Lung (tissue), 16 donors: ENCODE measurements around the gene NMB. TPM values are rescaled to one million over a fixed set of nuclear protein-coding genes. Genes with fewer than 3 reads are reported as not detected.
A peak's percentile ranks its signal among the peaks of the same experiment; 100 is the strongest.

ENCODE experiments used
- ATAC-seq: fragments of 200-7000 bp; cut with Tn5 transposase; one replicate; pipeline ENCODE4 v1.9.1; 2020; ENCODE audit warnings: moderate number of reproducible peaks; ENCODE audit not compliant: insufficient read depth, low FRiP score
- DNase-seq, 3 donors: peaks; one replicate each; pipeline ENCODE4 v3.0.0-alpha.2; 2013 to 2017
- H3K27ac ChIP-seq, 2 donors: one replicate each; pipeline ENCODE4 v1.5.1; 2013; ENCODE audit warnings: mild to moderate bottlenecking in 2 of 2, moderate library complexity in 2 of 2, control low read depth in 1 of 2, inconsistent platforms in 1 of 2, low read depth in 1 of 2, low read length in 1 of 2
- H3K27me3 ChIP-seq, 3 donors: one replicate each; pipeline ENCODE4 v1.5.1; 2013; ENCODE audit warnings: low read length in 2 of 3; ENCODE audit not compliant: control insufficient read depth in 3 of 3, insufficient read depth in 3 of 3
- H3K36me3 ChIP-seq, 4 donors: one replicate each; pipeline ENCODE4 v1.5.1; 2013; ENCODE audit warnings: low read length in 4 of 4, mild to moderate bottlenecking in 1 of 4, moderate library complexity in 1 of 4; ENCODE audit not compliant: control insufficient read depth in 4 of 4, insufficient read depth in 4 of 4
- H3K4me1 ChIP-seq, 5 donors: one replicate each; pipeline ENCODE4 v1.5.1; 2013; ENCODE audit warnings: low read length in 5 of 5, mild to moderate bottlenecking in 2 of 5, moderate library complexity in 1 of 5; ENCODE audit not compliant: control insufficient read depth in 5 of 5, insufficient read depth in 5 of 5
- H3K4me3 ChIP-seq: one replicate; pipeline ENCODE4 v1.5.1; 2013; ENCODE audit warnings: mild to moderate bottlenecking, control low read depth, moderate library complexity
- H3K9ac ChIP-seq, 2 donors: one replicate each; pipeline ENCODE4 v1.5.1; 2013; ENCODE audit warnings: low read length in 2 of 2, control low read depth in 1 of 2; ENCODE audit not compliant: insufficient read depth in 1 of 2
- H3K9me3 ChIP-seq, 4 donors: one replicate each; pipeline ENCODE4 v1.5.1; 2013; ENCODE audit warnings: low read length in 3 of 4, mild to moderate bottlenecking in 1 of 4, moderate library complexity in 1 of 4; ENCODE audit not compliant: control insufficient read depth in 4 of 4, insufficient read depth in 3 of 4
- WGBS, 2 donors: extraction: QIAGEN DNeasy Blood & Tissue Kit; methylation state at CpG; one replicate each; pipeline ENCODE4 v1.1.7; 2013; 5-methylcytosine and 5-hydroxymethylcytosine counted together
- long read RNA-seq, 5 donors: transcript quantifications; one replicate each; lab custom pipeline, GENCODE V29; 2026
- polyA plus RNA-seq, 2 donors: library from polyadenylated mRNA; stranded (reverse); fragments of 200-250 nt; gene quantifications; one replicate each; pipeline ENCODE4 v1.2.1, GENCODE V29; 2013
- total RNA-seq, 2 donors: library from RNA; depleted of rRNA in 1 of 2; stranded (reverse); fragments of >200 nt in 1 of 2; gene quantifications; one replicate each; pipeline ENCODE4 v1.2.1, GENCODE V29; 2014 to 2021
- TF ChIP-seq, protein P1 (sequence below): IDR thresholded peaks from 2 replicates; pipeline ENCODE4 v1.5.1; 2012; ENCODE audit warnings: mild to moderate bottlenecking; ENCODE audit errors: control extremely low read depth, extremely low read depth
- donor health status: control.
- donor health status: control.
- donor health status: Bipolar disorder and iron deficiency.
- donor health status: healthy.
- donor health status: DM: yes; HTN: yes; CAD: no.

The NMB gene, protein sequence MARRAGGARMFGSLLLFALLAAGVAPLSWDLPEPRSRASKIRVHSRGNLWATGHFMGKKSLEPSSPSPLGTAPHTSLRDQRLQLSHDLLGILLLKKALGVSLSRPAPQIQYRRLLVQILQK
- 1 to 10 TPM; 2.6 to 9.3 TPM for total RNA-seq
- 1 to 10 TPM; 4.7 to 6.4 TPM for polyA plus RNA-seq
- long read RNA-seq, donor 1, partial matches to known transcripts: 0 of 6 reads
- long read RNA-seq, donor 1, other reads (novel, unspliced or antisense): 0 of 6 reads
- long read RNA-seq, donor 2: 0 reads
- long read RNA-seq, donor 3, partial matches to known transcripts: 0 of 3 reads
- long read RNA-seq, donor 3, other reads (novel, unspliced or antisense): 0 of 3 reads
- long read RNA-seq, donor 4: 0 reads
- long read RNA-seq, donor 5, transcript NMB-201 (3 exons, 1,007 nt): major isoform, 6 of 8 reads
- long read RNA-seq, donor 5, partial matches to known transcripts: 0 of 8 reads
- long read RNA-seq, donor 5, other reads (novel, unspliced or antisense): 0 of 8 reads

DNA sequence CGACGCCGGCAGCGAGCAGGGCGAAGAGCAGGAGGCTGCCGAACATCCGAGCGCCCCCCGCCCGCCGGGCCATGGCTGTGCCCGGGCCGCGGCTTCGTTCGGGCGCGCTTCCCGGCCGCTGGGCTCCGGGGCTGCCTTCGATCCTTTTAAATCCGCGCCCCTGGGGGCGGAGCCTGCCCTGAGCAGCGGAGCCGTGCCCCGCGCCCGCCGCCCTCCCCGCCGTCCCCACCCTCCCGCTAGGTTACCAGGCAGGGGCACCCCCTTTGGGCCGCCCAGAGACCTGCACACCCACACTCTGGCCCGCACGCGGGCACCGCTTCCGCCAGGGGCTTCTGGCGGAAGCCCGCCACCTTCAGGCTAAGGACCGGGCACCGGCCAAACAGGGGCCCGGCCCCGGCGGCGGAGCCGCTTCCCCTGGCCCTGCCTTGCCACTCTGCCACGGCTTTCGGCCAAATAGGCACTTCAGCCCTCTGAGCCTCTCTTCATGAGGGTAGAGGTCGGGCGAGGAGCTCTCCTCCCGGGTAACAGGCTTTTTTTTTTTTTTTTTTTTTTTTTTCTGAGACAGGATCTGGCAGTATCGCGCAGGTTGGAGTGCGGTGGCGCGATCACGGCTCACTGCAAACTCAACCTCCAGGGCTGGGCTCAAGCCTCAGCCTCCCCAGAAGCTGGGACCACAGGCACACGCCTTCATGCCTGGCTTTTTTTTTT, at the start of gene NMB:
Gene NMB, minus strand, starts transcription at position 120 of the 708 bp plus-strand sequence. Its CDS starts 47 bp downstream, at position 73.
- H3K27ac ChIP-seq: peak within 1 kb of the TSS; percentile 58 to 69
- H3K4me3 ChIP-seq: peak within 1 kb of the TSS; percentile 34
- no peaks in the 10 kb centered on the region for H3K36me3 ChIP-seq
- DNase-seq: peak; percentile 77 to 88 (median 84)
- TF ChIP-seq, protein P1, sequence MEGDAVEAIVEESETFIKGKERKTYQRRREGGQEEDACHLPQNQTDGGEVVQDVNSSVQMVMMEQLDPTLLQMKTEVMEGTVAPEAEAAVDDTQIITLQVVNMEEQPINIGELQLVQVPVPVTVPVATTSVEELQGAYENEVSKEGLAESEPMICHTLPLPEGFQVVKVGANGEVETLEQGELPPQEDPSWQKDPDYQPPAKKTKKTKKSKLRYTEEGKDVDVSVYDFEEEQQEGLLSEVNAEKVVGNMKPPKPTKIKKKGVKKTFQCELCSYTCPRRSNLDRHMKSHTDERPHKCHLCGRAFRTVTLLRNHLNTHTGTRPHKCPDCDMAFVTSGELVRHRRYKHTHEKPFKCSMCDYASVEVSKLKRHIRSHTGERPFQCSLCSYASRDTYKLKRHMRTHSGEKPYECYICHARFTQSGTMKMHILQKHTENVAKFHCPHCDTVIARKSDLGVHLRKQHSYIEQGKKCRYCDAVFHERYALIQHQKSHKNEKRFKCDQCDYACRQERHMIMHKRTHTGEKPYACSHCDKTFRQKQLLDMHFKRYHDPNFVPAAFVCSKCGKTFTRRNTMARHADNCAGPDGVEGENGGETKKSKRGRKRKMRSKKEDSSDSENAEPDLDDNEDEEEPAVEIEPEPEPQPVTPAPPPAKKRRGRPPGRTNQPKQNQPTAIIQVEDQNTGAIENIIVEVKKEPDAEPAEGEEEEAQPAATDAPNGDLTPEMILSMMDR: peak; percentile 41
- peak; percentile 50 for ATAC-seq
- H3K27me3 ChIP-seq: no peaks in the 10 kb centered on the region
- H3K9me3 ChIP-seq: no peaks in the 10 kb centered on the region
- peak within 1 kb of the TSS in 1 of 2 donors; percentile 47 for H3K9ac ChIP-seq
- peaks cover 3 to 15% (median 6%) of the 10 kb centered on the region in 5 donors for H3K4me1 ChIP-seq
- 0% methylated on average over 40 to 61 of the region's 61 CpGs for WGBS, 2 donors

DNA sequence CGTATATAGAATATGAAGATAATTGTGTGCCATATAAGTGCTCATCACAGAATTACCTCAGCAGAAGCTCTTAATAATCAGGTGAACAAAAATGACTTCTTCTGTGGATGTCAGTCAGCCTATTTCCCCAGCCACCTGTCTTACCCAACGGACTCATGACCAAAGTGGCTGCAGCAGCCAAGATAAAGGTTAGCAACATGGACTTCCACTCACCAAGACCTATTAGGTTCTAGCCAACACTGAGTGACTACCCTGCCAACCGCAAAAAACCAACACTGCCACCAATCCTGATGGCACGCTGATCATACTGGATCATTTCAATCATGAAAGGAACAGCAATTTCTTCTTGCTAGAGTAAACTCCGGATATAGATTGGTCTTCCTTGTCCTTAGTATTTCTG, 45.8 kb upstream of the NMB start:
- Histone ChIP-seq H3K27ac (no peak overlapping the region), H3K36me3 (peaks cover 0 to 4% (median 0%) of the 10 kb centered on the region in 4 donors), H3K4me3 (no peak overlapping the region), H3K4me1 (peaks cover 0 to 19% (median 9%) of the 10 kb centered on the region in 5 donors), H3K9me3 (no peaks in the 10 kb centered on the region), H3K27me3 (no peaks in the 10 kb centered on the region), H3K9ac (no peak overlapping the region)
- no peak for DNase-seq
- TF ChIP-seq, protein P1: no peak
- ATAC-seq: no peak
- 92 to 98% methylated on average over 5 of the region's 5 CpGs for WGBS, 2 donors

DNA sequence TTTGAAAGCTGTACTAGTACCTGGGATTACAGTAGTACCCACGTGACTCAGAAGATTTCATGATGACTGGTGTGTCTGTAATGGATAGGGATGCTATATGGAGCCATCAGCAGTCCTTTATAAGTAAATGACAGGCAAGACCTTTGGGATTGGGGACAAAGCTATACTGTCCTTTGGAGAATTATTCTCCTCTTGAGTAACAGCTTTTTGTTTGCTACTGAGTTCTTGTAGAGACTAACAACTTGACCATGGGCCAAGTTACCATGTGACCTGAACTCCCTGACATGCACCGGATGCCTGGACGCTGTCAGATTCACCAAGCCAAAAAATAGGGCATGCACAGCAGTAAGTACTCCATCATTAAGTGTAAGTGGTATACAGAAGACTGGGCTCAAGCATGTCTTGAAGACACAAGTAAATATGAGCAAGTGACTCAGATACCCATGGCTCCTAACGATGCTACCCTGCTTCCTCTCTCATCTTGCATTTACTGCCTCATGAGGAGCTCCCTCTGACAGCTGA, 45.0 kb upstream of the NMB start:
- Histone ChIP-seq H3K36me3 (peaks cover 0 to 3% (median 0%) of the 10 kb centered on the region in 4 donors), H3K27me3 (no peaks in the 10 kb centered on the region), H3K4me3 (no peak overlapping the region), H3K9me3 (no peaks in the 10 kb centered on the region), H3K9ac (no peak overlapping the region), H3K27ac (peak overlapping the region in 1 of 2 donors; percentile 6), H3K4me1 (peaks cover 0 to 19% (median 9%) of the 10 kb centered on the region in 5 donors)
- DNase-seq: peak; percentile 66 to 93 (median 80)
- TF ChIP-seq, protein P1: no peak
- ATAC-seq: no peak
- WGBS, 2 donors: 21 to 36% methylated on average over 4 of the region's 4 CpGs
